Measurements from ENCODE around the gene RBM43.
"Not testable (repeated sequence)": the region's sequence is repeated elsewhere in the genome, so short reads cannot be mapped to it uniquely, and the experiment has no call there.

The RBM43 gene

DNA sequence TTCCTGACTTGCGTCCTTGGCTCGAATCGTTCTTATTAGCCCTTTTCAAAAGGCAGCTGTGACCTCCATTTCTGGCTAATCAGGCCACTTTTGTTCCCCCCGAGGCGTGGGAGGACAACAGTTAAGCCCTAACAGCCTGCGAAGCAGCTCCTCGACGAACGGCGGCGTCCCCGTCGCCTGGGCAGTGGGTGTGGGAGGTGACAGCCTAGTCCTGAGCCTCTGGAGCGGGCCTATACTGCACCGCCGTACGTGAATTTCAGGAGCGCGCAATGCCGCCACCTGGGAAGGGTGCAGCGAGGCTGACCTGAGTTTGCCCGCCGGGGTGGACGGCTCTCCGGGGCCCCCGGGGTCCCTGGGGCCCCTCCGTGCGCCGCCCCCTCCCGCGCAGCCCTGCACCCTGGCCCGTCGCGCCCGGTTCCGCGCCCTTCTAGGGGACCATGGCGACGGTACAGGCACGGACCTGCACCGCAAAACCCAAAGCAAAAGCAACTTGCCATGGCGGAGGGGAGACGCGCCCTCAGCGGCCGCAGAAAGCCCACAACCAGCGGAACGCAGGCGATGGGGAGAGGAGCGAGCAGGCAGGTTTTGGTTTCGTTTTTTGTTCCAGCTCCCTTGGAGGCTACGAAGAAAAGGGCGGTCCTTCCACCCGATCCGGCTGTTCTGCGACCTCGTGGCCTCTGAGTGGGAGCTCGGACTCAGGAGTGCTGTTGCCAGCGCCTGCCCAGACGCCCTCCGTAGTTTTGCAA lies at the start of gene RBM43:
Gene RBM43, minus strand, starts transcription at position 633 of the 746 bp plus-strand sequence. Its CDS starts 136 bp downstream, at position 497.
- peak; percentile 69 for DNase-seq

GRCh38 chr2:151310313-151310712 lies 48.6 kb upstream of the RBM43 start:
- DNase-seq, result not testable (repeated sequence)

DNA sequence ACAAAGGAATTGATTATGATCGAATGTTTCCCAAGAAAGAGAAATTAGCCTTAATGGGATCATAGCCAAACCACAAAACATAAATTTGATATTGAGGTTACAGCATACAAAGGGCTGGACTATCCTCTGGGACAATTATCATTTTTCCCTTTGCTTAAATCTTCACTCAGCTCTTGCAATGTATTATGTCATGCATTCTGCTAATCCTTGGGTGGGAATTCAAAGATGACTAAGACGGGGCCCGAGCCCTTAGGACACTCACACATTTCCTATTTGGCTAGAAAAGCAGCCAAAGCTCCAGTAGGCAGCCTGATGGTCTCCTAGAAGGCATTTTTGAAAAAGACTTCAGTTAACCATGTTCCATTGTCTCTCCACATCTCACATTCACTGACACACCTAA lies 45.0 kb upstream of the RBM43 start:
- no peak for DNase-seq

- DNase-seq, result no peak
These were observed 43.5 kb upstream of the RBM43 start for GRCh38 chr2:151305129-151305691.

DNA sequence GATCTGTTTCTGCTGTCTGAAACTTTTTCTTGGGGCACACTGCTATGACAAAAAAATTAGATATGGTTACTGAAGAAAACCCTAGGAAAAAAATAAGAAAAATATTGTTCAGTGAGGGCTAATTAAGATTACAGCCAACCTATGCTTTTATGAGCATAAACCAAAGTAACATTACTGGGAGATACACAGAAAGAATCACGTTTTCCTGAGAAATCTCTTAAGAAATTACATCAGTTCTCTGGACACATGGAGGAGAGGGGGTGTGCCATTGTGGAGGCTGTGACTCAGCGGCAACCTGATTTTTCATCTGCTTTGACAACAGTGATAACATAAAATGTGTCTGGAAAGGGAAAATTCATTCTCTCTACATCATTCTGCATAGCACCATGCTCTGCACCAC lies 41.2 kb upstream of the RBM43 start:
- no peak for DNase-seq

DNA sequence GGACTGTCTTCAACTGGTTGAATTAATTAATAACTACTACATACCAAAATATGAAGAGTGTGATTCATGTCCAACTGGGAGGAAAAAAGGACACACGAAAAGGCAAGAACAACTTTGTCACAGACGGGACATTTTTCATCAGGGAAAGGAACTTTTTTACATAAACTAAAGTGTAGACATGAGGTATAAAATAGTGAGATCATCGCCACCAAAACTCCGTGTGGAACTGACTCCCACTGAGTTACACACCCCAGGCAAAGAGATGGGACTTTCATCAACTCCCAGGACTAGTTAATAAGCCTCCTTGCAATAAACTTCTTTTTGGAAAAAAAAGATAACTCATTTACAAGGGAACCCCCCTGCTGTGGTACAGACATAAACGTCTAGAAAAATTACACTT lies 40.7 kb upstream of the RBM43 start:
- no peak for DNase-seq

DNA sequence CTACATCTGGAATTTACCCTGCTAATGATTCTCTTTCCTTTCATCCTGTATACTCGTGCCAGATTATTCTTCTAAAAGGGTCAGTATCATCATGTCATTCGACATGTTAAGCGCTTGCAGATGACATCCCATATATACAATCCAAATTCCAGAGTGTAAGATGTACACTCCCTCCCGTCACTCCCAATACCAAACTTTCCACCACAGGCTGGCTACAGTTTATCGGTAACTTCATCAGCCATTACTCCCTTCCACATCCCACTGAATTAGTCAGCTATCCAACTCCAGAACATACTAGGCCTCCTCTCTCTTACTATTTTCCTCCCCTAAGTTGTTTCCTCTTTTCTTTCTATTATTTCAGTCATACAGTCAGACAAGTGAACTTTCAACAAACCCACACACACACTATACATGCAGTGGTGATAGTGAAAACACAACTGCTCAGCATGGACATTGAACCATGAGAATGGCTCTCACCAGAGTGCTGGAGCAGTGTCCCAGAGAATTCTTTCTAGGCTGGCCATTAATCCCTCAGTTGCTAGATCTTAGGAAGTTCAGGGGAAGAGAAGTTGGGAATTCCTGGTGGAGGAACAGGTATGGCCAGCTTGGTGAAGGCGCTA lies 38.4 kb upstream of the RBM43 start:
- DNase-seq, result no peak

- no peak for DNase-seq
These were observed 36.2 kb upstream of the RBM43 start for GRCh38 chr2:151297882-151298281.

DNA sequence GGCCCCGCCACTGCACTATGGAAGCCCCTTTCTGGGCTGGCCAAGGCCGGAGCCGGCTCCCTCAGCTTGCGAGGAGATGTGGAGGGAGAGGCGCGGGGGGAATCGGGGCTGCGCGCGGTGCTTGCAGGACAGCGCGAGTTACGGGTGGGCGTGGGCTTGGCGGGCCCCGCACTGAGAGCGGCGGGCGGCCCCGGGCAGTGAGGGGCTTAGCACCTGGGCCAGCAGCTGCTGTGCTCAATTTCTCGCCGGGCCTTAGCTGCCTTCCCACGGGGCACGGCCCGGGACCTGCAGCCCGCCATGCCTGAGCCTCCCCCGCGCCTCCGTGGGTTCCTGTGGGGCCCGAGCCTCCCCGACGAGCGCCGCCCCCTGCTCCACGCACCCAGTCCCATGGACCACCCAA lies 34.3 kb upstream of the RBM43 start:
- not testable (repeated sequence) for DNase-seq

DNA sequence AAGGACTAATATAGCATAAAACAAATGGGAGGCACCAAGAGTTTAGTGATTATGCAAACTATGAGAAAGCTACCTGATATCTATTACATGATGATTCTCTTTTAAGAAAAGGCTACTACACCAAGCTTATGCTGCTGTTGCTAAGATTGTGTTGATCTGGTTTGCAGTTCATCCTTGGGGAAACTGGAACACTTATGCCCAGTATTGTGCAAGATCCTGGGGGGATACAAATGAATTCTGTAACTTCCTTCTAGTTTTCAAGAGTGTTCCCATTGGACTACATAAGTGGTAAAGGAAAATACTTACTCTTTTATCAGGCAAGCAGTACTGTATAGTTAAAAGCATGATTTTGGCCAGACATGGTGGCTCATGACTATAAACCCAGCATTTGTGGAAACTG lies 30.9 kb upstream of the RBM43 start:
- DNase-seq, result no peak

- DNase-seq, result no peak
These were observed 30.5 kb upstream of the RBM43 start for GRCh38 chr2:151292141-151292540.

DNA sequence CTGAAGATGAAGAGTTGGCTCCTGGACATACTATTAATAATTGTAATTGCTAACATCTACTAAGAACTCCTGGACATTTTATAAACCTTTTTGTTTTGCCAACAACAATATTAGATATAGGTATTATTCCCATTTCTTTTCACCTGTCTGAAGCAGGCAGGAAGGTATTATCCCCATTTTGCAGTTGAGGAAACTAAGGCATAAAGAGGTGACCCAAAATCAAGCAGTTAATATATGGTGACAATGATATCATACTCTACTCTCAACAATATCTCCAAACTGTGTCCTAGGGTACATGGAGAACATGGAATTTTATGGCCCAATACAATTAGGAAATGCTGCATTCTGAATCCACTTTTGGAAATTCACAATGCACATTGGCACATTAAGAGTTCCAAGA lies 29.6 kb upstream of the RBM43 start:
- no peak for DNase-seq

DNA sequence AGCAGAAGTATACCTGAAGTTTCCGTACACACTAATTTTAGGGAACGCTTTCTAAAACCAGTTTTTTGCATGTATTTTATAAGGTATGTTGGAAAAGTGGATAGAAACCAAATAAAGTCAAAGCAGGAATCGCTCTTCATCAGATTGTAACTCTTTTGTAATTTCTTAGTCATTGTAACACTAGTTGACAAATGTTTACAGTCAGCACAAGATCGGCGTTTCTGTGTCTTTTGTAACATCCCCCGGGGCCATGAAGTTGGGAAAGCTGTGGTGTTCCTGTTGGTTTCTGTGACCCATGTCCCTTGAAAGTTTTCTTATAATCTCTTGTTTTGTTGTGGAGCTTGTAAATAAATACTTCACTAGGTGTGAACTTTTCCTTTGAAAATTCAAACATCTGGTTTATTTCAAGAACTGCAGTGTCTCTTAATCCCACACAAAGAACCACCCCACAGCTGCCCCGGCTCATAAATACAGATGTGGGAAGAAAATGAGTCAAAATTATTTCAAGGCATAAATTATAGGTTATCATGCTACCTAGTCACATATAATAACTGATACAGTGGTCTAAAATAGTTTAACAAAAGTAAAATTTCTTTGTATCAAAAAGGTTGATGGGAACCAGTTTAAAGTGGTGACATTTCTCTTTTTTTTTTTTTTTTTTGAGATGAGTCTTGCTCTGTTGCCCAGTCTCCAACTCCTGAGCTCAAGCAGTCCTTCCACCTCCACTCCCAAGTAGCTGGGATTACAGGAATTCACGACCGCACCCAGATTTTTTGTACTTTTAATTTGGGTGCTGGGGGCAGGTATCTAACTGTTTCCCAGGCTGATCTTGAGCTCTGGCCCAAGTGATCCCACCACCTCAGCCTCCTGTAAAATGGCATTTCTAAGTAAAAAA lies 28.6 kb upstream of the RBM43 start:
- DNase-seq, result no peak

DNA sequence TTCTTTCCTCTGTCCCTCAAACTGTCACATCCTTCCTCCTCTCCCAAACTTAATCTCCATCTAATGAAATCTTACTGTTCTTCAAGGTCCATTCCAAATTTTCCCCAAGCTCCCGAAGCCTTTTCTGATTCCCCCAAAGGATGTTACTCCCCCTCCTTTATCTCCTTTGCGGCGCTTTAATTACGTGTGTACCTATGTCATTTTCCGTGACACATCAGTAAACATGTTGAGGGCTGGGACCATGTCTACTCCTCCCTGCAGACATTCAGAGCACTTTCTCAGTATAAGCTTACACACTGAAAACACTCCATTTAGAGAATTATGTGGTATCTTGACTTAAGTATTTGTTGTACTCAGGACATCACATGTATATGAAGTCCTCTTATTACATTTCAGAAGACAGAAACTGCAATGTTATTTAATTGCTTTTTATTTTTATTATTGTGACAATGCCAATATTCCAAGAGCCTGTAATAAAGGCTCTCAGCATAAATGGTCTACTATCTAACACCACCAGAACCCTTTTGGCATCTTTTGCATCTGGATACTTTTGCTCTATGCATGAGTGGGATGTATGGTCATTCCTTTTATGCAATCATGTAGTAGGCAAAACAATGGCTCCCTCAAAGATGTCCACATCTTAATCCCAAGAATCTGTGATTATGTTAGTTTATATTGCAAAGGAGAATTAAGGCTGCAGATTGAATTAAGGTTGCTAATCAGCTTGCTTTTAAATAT lies 26.0 kb upstream of the RBM43 start:
- DNase-seq, result no peak

GRCh38 chr2:151282401-151282800 lies 20.7 kb upstream of the RBM43 start:
- DNase-seq, result no peak

- DNase-seq, result no peak
These were observed 18.6 kb upstream of the RBM43 start for GRCh38 chr2:151280271-151280670.

GRCh38 chr2:151278487-151278886 lies 16.8 kb upstream of the RBM43 start:
- no peak for DNase-seq

DNA sequence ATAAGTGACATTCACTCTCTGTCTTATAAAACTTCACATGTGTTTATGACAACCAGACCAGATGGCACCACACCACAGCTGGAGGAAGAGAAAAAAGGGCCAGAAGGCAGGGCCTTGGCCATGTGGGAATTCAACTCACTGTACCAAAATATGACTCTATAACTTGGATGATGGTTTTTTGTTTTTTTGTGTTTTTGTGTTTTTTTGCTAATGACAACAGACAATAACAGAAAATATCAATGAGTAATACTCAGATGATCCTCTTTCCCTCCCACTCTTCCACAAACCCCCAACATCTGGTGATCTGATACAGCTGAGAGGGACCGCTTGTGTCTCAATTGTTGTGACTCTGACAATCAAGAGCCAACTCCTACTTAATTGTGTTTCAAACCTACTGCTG lies 15.4 kb upstream of the RBM43 start:
- no peak for DNase-seq

DNA sequence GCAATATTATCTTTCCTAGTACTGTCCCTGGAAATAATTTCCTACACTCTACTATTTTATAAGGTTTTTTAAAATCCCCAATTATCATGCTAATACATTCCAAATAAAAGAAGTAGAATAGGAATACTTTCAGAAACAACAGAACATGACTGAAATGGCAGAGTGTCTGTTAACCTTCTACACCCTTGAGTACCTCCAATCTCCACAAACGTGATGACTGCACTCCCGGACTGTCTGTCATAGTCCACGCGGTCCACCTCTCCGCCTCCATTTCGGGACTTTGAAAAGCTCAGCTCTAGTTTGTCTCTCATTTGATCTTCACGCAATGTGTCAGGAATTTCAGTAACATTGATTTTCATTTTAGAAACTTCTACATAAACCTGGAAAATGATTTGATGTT lies 13.6 kb upstream of the RBM43 start:
- DNase-seq, result no peak

DNA sequence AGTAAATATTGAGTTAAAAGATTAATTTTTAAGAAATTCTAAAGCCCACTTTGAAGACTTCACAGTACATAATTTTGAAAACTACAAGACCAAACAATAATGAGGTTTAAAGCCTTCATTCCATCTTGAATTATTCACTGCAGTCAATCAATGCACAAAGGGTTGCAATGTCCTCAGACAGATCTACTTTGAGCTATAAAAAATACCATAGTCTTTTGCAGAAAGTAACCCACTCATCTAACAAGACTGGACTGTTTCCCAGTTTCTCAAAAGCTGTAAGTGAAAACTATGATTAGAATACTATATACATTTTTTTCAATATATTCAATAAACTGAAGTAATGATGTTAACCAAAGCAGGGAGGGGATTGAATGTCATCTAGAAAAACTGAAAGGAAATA lies 10.2 kb upstream of the RBM43 start:
- DNase-seq, result no peak

GRCh38 chr2:151269798-151270568 lies 8.3 kb upstream of the RBM43 start:
- DNase-seq, result no peak

DNA sequence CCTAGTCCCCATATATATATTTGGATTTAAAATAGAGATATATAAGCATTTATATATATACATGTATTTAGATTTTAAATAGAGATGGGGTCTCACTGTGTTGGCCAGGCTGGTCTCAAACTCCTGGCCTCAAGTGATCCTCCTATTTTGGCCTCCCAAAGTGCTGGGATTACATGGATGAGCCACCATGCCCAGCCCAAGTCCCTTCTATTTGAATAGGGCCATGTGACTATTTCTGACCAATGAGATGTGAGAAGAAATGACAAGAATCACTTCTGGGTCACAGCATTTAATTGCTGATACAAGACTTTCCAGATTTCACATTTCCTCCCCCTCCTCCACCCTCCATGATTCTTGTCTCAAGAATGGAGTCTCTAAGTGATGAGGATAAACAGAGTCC lies 6.4 kb upstream of the RBM43 start:
- DNase-seq, result no peak

All from NCI-H1105 (cell line).